Activated naive CD8-positive, alpha-beta T cell treated with anti-CD3 and anti-CD28 coated beads for 36 hours (primary cell): ENCODE measurements around the gene MYBPC3. TPM values are rescaled to one million over a fixed set of nuclear protein-coding genes. Genes with fewer than 3 reads are reported as not detected.

Experiments used
- DNase-seq: peaks from one replicate; pipeline ENCODE4 v3.0.0; 2021
- H3K27ac Mint-ChIP-seq: one replicate; pipeline ENCODE4 v1.8.0; 2022; ENCODE audit warnings: mild to moderate bottlenecking, moderate library complexity, mixed read lengths
- H3K27me3 Mint-ChIP-seq: one replicate; pipeline ENCODE4 v1.8.0; 2022; ENCODE audit warnings: mild to moderate bottlenecking, mixed read lengths
- H3K36me3 Mint-ChIP-seq: one replicate; pipeline ENCODE4 v1.8.0; 2021; ENCODE audit warnings: mild to moderate bottlenecking, mixed read lengths
- H3K4me1 Mint-ChIP-seq: one replicate; pipeline ENCODE4 v1.8.0; 2021; ENCODE audit warnings: mixed read lengths
- H3K4me3 Mint-ChIP-seq: one replicate; pipeline ENCODE4 v1.8.0; 2022; ENCODE audit warnings: mild to moderate bottlenecking, moderate library complexity, mixed read lengths
- H3K9me3 Mint-ChIP-seq: one replicate; pipeline ENCODE4 v1.8.0; 2022; ENCODE audit warnings: mixed read lengths
- total RNA-seq, 2 experiments: library from RNA; stranded (reverse); gene quantifications; one replicate each; pipeline ENCODE4 v1.2.3, GENCODE V29; 2021

MYBPC3 gene
- total RNA-seq, 2 experiments from 2014 or later, result not detected

DNA sequence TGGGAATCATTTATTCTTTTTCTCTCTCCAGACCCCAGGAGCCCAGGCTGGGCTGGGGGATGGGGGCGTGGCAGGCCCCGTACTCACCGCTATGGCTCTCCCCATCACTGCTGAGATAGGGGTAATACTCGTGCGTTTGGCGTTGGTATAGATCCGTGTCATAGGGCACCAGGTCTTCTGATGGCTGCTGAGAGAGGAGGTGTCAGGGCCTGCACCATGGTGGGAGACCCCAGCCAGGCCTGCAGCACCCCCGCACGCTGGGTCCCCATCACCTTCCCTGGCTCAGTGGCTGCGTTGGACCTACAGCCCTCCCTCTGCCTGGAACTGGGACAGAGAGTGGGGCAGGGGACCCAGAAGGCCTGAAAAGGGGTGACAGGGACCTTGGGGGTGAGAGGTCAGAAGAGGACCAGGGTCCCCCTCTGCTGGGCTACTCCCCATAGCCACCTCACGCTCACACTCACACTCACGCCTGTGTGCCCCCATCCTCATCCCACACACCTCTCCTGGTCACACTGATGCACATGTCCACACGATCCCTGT lies 23.1 kb upstream of the MYBPC3 start:
- no peak overlapping the region for H3K4me3 Mint-ChIP-seq
- no peak for DNase-seq
- no peaks in the 10 kb centered on the region for H3K36me3 Mint-ChIP-seq
- H3K27ac Mint-ChIP-seq, result no peak overlapping the region
- H3K4me1 Mint-ChIP-seq, result peaks cover 8% of the 10 kb centered on the region
- H3K27me3 Mint-ChIP-seq, result no peaks in the 10 kb centered on the region
- no peaks in the 10 kb centered on the region for H3K9me3 Mint-ChIP-seq

GRCh38 chr11:47375020-47375419 lies 22.5 kb upstream of the MYBPC3 start:
- Mint-ChIP-seq H3K4me1 (peaks cover 9% of the 10 kb centered on the region), H3K4me3 (no peak overlapping the region), H3K27me3 (no peaks in the 10 kb centered on the region), H3K9me3 (no peaks in the 10 kb centered on the region), H3K36me3 (no peaks in the 10 kb centered on the region), H3K27ac (no peak overlapping the region)
- DNase-seq, result no peak

DNA sequence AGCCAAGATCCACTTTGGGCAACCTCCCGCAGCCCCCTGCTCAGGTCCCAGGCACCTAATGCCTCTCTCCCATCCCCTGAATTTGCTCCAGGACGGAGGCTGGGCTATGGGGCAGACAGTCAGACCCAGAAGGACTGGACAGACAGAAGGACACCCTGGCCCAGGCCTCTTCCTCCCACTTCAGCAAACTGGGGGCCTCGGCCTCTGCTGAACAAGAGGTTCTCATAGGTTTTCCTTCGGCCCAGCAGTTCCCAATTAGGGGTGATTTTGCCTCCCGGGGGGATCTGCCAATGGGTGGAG lies 22.2 kb upstream of the MYBPC3 start:
- Mint-ChIP-seq H3K27me3 (no peaks in the 10 kb centered on the region), H3K9me3 (no peaks in the 10 kb centered on the region), H3K4me3 (no peak overlapping the region), H3K36me3 (no peaks in the 10 kb centered on the region), H3K4me1 (peaks cover 12% of the 10 kb centered on the region), H3K27ac (no peak overlapping the region)
- no peak for DNase-seq

GRCh38 chr11:47373876-47374719 lies 21.6 kb upstream of the MYBPC3 start:
- DNase-seq, result peak; percentile 84
- Mint-ChIP-seq H3K36me3 (no peaks in the 10 kb centered on the region), H3K4me3 (no peak overlapping the region), H3K9me3 (no peaks in the 10 kb centered on the region), H3K4me1 (peaks cover 18% of the 10 kb centered on the region), H3K27ac (no peak overlapping the region), H3K27me3 (no peaks in the 10 kb centered on the region)

- peaks cover 17% of the 10 kb centered on the region for H3K4me1 Mint-ChIP-seq
- H3K9me3 Mint-ChIP-seq, result no peaks in the 10 kb centered on the region
- H3K4me3 Mint-ChIP-seq, result no peak overlapping the region
- H3K27me3 Mint-ChIP-seq, result no peaks in the 10 kb centered on the region
- no peak overlapping the region for H3K27ac Mint-ChIP-seq
- H3K36me3 Mint-ChIP-seq, result no peaks in the 10 kb centered on the region
- DNase-seq, result no peak
These were observed 19.9 kb upstream of the MYBPC3 start for GRCh38 chr11:47372422-47372821.

GRCh38 chr11:47369676-47370075 lies 17.2 kb upstream of the MYBPC3 start:
- no peak overlapping the region for H3K4me3 Mint-ChIP-seq
- peaks cover 16% of the 10 kb centered on the region for H3K4me1 Mint-ChIP-seq
- no peak for DNase-seq
- H3K27ac Mint-ChIP-seq, result peak overlapping the region; percentile 17
- no peaks in the 10 kb centered on the region for H3K36me3 Mint-ChIP-seq
- no peaks in the 10 kb centered on the region for H3K9me3 Mint-ChIP-seq
- no peaks in the 10 kb centered on the region for H3K27me3 Mint-ChIP-seq

DNA sequence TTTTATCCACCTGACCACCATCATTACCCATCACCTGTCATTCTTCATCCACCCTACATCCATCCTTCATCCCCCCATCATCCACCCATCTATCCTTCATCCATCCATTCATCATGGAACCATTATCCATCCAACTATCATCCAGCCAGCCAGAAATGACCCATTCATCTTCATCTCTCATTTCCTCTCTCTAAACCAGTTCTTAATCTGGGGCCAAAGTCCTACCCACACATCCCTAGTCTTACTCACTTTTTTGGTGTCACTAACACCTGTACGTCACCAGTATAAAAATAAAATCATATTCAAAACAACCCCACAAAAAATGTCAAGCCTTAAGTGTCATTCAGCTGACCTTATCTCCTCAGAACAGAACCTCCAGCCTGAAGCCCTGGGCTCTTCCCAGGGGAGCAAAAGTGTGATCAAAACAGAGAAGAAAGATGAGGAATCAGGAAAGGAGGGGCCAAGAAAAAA lies 13.6 kb upstream of the MYBPC3 start:
- Mint-ChIP-seq H3K36me3 (no peaks in the 10 kb centered on the region), H3K4me3 (no peak overlapping the region), H3K9me3 (no peaks in the 10 kb centered on the region), H3K27me3 (no peaks in the 10 kb centered on the region), H3K4me1 (peaks cover 12% of the 10 kb centered on the region), H3K27ac (no peak overlapping the region)
- DNase-seq, result no peak

GRCh38 chr11:47361419-47361818 lies 8.9 kb upstream of the MYBPC3 start:
- no peaks in the 10 kb centered on the region for H3K27me3 Mint-ChIP-seq
- H3K36me3 Mint-ChIP-seq, result no peaks in the 10 kb centered on the region
- no peak overlapping the region for H3K4me3 Mint-ChIP-seq

DNA sequence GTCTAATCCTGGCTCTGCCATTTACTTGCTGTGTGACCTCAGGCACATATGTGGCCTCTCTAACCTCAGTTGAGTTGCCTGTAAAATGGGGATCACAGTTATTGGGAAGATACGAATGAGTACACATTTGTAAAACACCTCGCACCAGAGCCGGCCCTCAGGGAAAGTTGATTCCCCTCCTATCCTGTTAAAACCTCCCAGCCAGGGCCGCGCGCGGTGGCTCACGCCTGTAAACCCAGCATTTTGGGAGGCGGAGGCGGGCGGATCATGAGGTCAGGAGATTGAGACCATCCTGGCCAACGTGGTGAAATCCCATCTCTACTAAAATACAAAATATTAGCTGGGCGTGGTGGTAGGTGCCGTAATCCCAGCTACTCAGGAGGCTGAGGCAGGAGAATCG lies 7.8 kb upstream of the MYBPC3 start:
- Mint-ChIP-seq H3K36me3 (no peaks in the 10 kb centered on the region), H3K27me3 (no peaks in the 10 kb centered on the region), H3K9me3 (no peaks in the 10 kb centered on the region), H3K27ac (no peak overlapping the region), H3K4me1 (peaks cover 5% of the 10 kb centered on the region), H3K4me3 (no peak overlapping the region)
- DNase-seq, result no peak

More at GRCh38 chr11:47361419-47361818, 8.9 kb upstream of the MYBPC3 start:
- no peak for DNase-seq
- H3K9me3 Mint-ChIP-seq, result no peaks in the 10 kb centered on the region
- no peak overlapping the region for H3K27ac Mint-ChIP-seq
- H3K4me1 Mint-ChIP-seq, result peaks cover 5% of the 10 kb centered on the region

DNA sequence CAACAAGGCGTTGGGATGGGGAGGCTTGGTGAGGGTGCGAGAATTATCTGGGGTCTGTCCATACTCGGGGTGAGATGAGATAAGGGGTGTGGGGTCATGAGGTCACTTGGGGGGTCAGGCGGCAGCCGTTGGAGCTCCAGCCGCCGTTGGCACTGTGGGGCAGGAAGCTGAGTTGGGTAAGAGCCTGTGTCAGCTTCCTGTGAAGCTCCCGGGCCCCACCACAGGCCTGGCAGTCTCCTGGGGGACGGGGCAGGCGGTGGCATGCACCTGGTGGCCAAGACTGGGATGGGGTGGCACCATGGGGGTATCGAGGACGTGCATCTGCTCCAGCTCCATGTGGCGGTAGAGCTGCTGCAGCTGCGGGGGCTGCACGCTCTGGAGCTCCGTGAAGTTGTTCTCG lies 7.1 kb upstream of the MYBPC3 start:
- H3K27me3 Mint-ChIP-seq, result no peaks in the 10 kb centered on the region
- H3K4me1 Mint-ChIP-seq, result peaks cover 5% of the 10 kb centered on the region
- H3K9me3 Mint-ChIP-seq, result no peaks in the 10 kb centered on the region
- H3K4me3 Mint-ChIP-seq, result no peak overlapping the region
- no peak for DNase-seq
- no peak overlapping the region for H3K27ac Mint-ChIP-seq
- no peaks in the 10 kb centered on the region for H3K36me3 Mint-ChIP-seq

DNA sequence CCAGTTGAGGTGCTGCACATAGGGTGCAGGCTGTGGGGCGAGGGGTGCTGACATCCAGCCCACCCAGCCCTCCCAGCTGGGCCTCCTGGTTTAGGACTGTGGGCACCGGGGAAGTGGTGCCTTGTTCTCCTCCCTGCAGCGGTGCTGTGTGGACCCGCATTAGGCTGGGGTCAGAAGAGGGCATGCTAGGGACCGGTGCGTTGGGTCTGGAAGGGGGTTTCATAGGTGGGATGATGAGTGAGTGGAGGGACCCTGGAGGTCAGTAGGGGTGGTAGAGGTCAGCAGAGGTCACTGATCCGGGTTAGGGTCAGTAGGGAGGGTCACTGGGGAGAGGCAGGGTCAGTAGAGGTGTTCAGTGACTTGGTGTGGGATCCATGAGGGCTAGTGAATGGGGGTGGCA lies 6.7 kb upstream of the MYBPC3 start:
- Mint-ChIP-seq H3K27me3 (no peaks in the 10 kb centered on the region), H3K36me3 (no peaks in the 10 kb centered on the region), H3K4me1 (peaks cover 5% of the 10 kb centered on the region), H3K9me3 (no peaks in the 10 kb centered on the region), H3K27ac (peak overlapping the region; percentile 34), H3K4me3 (no peak overlapping the region)
- DNase-seq, result no peak

DNA sequence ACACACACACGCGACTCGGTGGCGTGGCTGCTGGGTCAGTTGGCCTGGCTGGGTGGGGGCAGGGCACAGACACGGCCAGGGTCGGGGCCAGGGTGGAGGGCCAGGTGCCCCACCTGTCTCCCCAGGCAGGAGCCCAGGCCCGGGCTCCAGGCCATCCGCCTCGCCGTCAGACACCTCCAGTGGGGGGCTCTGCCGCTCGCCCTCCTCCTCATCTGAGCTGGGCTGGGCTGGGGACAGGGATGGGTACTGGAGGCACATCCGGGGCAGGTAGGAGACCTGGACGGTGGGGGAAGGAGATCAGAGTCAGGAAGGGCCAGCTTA lies 6.2 kb upstream of the MYBPC3 start:
- Mint-ChIP-seq H3K27me3 (no peaks in the 10 kb centered on the region), H3K27ac (no peak overlapping the region), H3K9me3 (no peaks in the 10 kb centered on the region), H3K4me3 (no peak overlapping the region), H3K36me3 (no peaks in the 10 kb centered on the region), H3K4me1 (peaks cover 5% of the 10 kb centered on the region)
- no peak for DNase-seq

- Mint-ChIP-seq H3K36me3 (no peaks in the 10 kb centered on the region), H3K4me3 (no peak overlapping the region), H3K4me1 (peaks cover 5% of the 10 kb centered on the region), H3K27me3 (no peaks in the 10 kb centered on the region), H3K27ac (no peak overlapping the region), H3K9me3 (no peaks in the 10 kb centered on the region)
- DNase-seq, result no peak
These were observed 5.7 kb upstream of the MYBPC3 start for GRCh38 chr11:47357985-47358730.

DNA sequence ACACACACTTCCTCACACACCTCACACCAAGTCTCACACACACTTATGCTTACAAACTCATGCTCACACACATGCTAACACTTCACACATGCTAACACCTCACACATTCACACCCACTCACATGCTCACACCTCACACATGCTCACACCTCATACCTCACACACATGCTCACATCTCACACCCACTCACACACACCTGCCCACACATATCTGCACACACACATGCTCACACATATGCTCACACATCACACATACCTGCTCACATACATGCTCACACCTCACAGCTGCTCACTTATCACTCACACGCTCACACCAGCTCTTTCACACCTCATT lies 4.5 kb upstream of the MYBPC3 start:
- Mint-ChIP-seq H3K27me3 (no peaks in the 10 kb centered on the region), H3K4me1 (peaks cover 5% of the 10 kb centered on the region), H3K27ac (no peak overlapping the region)

DNA sequence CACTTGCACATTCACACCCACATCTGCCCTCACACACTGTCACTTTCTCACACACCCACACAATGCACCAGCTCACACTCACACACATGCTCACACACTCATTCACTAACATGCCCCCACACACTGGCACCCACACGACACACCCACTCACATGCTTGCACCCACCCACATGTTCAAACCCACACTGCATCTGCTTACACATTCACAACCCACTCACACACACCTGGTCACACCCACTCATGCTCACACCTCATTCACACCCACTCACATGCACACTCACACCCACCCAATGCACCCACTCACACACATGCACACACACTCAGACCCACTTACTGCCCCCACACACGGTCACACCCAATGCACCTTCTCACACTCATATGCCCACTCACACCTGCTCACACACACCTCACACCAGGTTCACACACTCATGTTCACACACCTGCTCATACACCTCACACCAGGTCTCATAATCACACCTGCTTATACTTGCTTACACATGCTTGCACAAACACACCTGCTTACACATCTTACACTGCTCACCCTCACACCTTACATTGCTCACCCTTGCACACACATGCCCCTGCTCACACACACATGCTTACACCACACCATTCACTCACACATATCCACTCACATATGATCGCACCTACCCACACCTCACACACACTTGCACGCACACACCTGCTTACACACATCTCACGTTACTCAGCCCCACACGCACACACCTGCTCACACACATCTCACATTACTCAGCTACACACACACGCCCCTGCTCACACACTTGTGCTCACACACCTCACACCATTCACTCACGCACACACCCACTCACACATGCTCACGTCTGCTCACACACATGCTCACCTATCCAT lies 3.9 kb upstream of the MYBPC3 start:
- no peaks in the 10 kb centered on the region for H3K36me3 Mint-ChIP-seq
- DNase-seq, result no peak
- H3K9me3 Mint-ChIP-seq, result no peaks in the 10 kb centered on the region
- no peak overlapping the region for H3K4me3 Mint-ChIP-seq
- no peaks in the 10 kb centered on the region for H3K27me3 Mint-ChIP-seq
- H3K27ac Mint-ChIP-seq, result no peak overlapping the region
- H3K4me1 Mint-ChIP-seq, result peaks cover 5% of the 10 kb centered on the region

More for the DNA sequence above, 4.5 kb upstream of the MYBPC3 start:
- no peaks in the 10 kb centered on the region for H3K9me3 Mint-ChIP-seq
- no peak for DNase-seq
- no peaks in the 10 kb centered on the region for H3K36me3 Mint-ChIP-seq
- no peak overlapping the region for H3K4me3 Mint-ChIP-seq
